ENCODE results near the gene ZNF485.
A peak's percentile ranks its signal among the peaks of the same experiment; 100 is the strongest.

ZNF485 gene

GRCh38 chr10:43574001-43574892 is 32.0 kb upstream of the ZNF485 start, which contains the start of gene ZNF239:
TSS of gene ZNF239 (minus strand) at chr10:43574616. CDS start at chr10:43558079, 16,537 bp downstream.
- DNase-seq: peak; percentile 77
- TF ChIP-seq CTCF (IDR thresholded peaks at IDR 0.05; ENCODE audit: low read depth, low read length): no peak

GRCh38 chr10:43574906-43575305 is 31.3 kb upstream of the ZNF485 start:
- Histone ChIP-seq H3K36me3 (no peaks in the 10 kb centered on the region), H3K4me3 (ENCODE audit: low read depth, low read length) (peak overlapping the region; percentile 54), H3K27ac (no peak overlapping the region), H3K27me3 (ENCODE audit: insufficient read depth, low read depth, severe bottlenecking) (no peaks in the 10 kb centered on the region), H3K9me3 (ENCODE audit: severe bottlenecking) (peaks cover 26% of the 10 kb centered on the region)
- TF ChIP-seq CTCF (IDR thresholded peaks at IDR 0.05; ENCODE audit: low read depth, low read length): no peak
- DNase-seq: no peak

More at GRCh38 chr10:43574001-43574892, 32.0 kb upstream of the ZNF485 start, which contains the start of gene ZNF239:
- H3K36me3 ChIP-seq: no peaks in the 10 kb centered on the region
- H3K27ac ChIP-seq: no peak within 1 kb of the TSS
- peak within 1 kb of the TSS; percentile 54 for H3K4me3 ChIP-seq (ENCODE audit: low read depth, low read length)
- peaks cover 26% of the 10 kb centered on the region for H3K9me3 ChIP-seq (ENCODE audit: severe bottlenecking)
- H3K27me3 ChIP-seq (ENCODE audit: insufficient read depth, low read depth, severe bottlenecking): no peaks in the 10 kb centered on the region

DNA sequence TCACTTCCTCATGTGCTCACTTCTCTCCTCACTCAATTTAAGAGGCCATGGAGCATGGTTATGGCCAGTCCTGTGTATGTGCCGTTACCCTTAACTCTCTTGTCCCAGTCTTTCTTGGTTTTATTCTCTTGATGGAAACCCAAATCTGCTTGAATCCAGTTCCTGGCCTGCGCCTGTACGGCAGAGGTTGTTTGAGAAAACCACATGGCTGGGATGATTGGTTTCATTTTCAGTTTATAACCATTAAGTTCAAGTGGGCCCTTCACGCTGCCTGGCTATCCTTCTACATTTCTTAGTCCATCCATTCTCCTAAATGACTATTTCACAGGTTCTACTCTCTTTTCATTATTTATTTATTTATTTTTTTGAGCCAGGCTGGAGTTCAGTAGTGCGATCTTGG is 30.2 kb upstream of the ZNF485 start:
- Histone ChIP-seq H3K27me3 (ENCODE audit: insufficient read depth, low read depth, severe bottlenecking) (no peaks in the 10 kb centered on the region), H3K4me3 (ENCODE audit: low read depth, low read length) (no peak overlapping the region), H3K27ac (no peak overlapping the region), H3K36me3 (no peaks in the 10 kb centered on the region), H3K9me3 (ENCODE audit: severe bottlenecking) (peaks cover 26% of the 10 kb centered on the region)
- DNase-seq: no peak
- no peak for TF ChIP-seq CTCF (IDR thresholded peaks at IDR 0.05; ENCODE audit: low read depth, low read length)

GRCh38 chr10:43576580-43576979 is 29.7 kb upstream of the ZNF485 start:
- H3K27ac ChIP-seq: no peak overlapping the region
- H3K9me3 ChIP-seq (ENCODE audit: severe bottlenecking): peaks cover 26% of the 10 kb centered on the region
- no peaks in the 10 kb centered on the region for H3K36me3 ChIP-seq
- DNase-seq: no peak
- no peak for TF ChIP-seq CTCF (IDR thresholded peaks at IDR 0.05; ENCODE audit: low read depth, low read length)
- no peak overlapping the region for H3K4me3 ChIP-seq (ENCODE audit: low read depth, low read length)
- no peaks in the 10 kb centered on the region for H3K27me3 ChIP-seq (ENCODE audit: insufficient read depth, low read depth, severe bottlenecking)

DNA sequence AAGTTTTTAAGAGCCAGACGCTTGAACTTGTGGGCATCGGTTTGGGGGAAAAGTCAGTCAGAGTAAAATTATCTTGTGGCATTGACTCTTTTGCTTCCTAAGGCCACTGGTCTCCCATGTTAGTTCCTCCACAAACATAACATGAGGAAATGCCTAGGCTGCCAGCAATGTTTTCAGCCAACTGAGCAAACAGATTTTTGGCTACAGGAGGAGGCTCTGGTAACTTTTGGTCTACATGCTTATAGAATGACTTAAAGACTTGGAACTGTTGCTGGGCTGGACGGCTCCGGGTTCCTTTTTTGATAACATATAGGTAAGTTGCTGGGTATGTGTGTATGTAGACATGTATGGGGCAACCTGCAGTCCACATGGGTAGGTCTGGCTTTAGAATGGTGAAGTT is 22.2 kb upstream of the ZNF485 start:
- H3K27ac ChIP-seq: no peak overlapping the region
- no peaks in the 10 kb centered on the region for H3K27me3 ChIP-seq (ENCODE audit: insufficient read depth, low read depth, severe bottlenecking)
- no peak for TF ChIP-seq CTCF (IDR thresholded peaks at IDR 0.05; ENCODE audit: low read depth, low read length)
- no peaks in the 10 kb centered on the region for H3K9me3 ChIP-seq (ENCODE audit: severe bottlenecking)
- H3K4me3 ChIP-seq (ENCODE audit: low read depth, low read length): no peak overlapping the region
- no peak for DNase-seq
- H3K36me3 ChIP-seq: no peaks in the 10 kb centered on the region

Data from WERI-Rb-1 (cell line).